Keratinocyte (primary cell): ENCODE measurements around the gene TMEM237.

Experiments used
- CTCF ChIP-seq, 3 experiments: IDR thresholded peaks in 1 of 3; conservative IDR thresholded peaks in 1 of 3; optimal IDR thresholded peaks in 1 of 3; 2 replicates in 2 of 3; 3 replicates in 1 of 3; pipeline versions ENCODE3 to v1.5.1; 2011; ENCODE audit warnings: low read length in 3 of 3, mild to moderate bottlenecking in 3 of 3, moderate library complexity in 2 of 3, control low read depth in 1 of 3, inconsistent platforms in 1 of 3; ENCODE audit not compliant: insufficient read depth in 2 of 3; ENCODE audit errors: extremely low read depth in 1 of 3
- EZH2 ChIP-seq: IDR thresholded peaks from one replicate; pipeline ENCODE4 v1.6.1; 2012; ENCODE audit warnings: inconsistent platforms, mild to moderate bottlenecking, low read length, moderate library complexity

DNA sequence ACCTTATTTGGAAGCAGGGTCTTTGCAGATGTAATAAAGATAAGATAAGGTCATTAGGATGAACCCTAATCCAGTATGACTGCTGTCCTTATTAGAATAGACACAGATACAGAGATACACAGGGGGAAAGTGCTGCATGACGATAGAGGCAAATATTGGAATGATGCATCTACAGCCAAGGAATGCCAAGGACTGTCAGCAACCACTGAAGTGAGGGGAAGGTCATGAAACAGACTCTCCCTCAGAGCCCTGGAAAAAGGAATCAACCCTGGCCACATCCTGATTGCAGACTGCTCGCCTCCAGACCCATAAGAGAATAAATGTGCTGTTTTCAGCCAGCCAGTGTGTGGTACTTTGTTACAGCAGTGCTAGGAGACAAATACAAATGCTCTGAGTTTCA, 14.8 kb downstream of the TMEM237 start:
- no peak for TF ChIP-seq CTCF (optimal IDR thresholded peaks at IDR 0.05 in 1 of 3, IDR thresholded peaks at IDR 0.05 in 1 of 3, conservative IDR thresholded peaks at IDR 0.05 in 1 of 3; ENCODE audit: extremely low read depth in 1 of 3, insufficient read depth in 2 of 3, low read length in 3 of 3)
- no peak for TF ChIP-seq EZH2
